Endometrium (tissue), 2 donors: ENCODE data around the gene DNM3.

Source experiments
- FAIRE-seq: peaks from 2 replicates; lab custom pipeline; 2012; peaks lifted over from hg19 to GRCh38; lab: Jason Lieb, UNC
- donor health status: control.
- donor health status: control.

DNM3 gene

DNA sequence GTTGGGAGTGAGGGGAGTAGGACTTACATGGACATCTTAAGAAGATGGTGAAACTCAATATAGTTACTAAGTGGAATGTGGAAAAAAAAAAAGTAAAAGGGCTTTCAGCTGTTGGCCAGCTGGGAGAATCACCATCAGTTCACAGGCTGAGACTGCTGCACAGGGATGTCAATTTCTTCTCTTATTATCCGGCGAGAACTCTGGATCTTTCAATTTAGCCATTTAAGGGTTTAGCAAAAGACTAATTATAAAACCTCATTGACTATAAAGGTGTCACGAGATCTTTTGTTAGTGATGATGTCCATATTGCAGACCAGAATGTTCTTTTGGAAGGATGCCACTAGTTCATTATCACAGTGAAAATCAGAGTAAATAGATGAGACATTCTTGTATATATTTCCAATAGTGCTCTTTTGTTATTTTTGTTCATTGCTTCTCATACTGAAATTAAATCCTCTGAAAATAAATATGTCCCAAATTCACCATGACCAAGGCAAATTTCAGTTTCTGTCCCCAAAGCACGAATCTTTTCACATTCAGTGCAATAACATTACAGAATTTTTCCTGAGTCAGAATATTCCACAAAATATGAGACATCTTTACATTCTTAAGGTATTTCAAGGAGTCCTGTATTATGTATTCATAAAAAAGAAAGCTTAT lies 266.1 kb downstream of the DNM3 start:
- FAIRE-seq, result no peak

DNA sequence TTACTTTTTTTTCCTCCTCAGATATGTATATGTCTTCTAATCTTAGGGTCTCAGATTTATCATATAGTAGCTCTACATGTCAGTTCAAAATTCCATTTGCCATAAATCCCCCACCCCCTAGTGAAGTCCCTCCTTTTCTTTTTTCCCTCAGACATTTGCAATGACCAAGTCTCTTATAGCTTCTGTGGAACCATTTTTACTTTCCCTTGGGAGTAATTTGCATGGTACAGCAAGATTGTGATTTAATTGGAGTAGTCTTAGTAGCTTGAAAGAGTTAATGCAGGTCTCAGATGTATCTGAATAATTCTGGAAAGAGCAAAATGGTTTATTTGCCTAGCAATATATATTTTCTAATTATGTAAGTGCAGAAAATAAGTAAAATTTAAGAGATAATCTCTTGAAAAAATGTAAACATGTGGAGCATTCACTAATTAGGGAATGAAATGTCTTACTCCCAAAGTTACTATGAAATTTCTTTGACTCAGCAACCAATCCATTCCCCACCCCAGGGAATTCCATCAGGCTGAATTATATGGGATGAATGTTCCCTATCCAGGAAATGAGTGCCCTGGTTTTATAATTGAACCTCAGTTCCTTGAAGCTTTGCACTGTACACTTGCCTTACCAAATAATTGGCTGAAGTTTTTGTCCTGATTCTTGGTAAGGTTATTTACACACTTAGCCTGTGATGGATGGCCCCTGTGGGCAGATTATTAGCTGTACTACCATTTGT lies 267.0 kb downstream of the DNM3 start:
- no peak for FAIRE-seq

DNA sequence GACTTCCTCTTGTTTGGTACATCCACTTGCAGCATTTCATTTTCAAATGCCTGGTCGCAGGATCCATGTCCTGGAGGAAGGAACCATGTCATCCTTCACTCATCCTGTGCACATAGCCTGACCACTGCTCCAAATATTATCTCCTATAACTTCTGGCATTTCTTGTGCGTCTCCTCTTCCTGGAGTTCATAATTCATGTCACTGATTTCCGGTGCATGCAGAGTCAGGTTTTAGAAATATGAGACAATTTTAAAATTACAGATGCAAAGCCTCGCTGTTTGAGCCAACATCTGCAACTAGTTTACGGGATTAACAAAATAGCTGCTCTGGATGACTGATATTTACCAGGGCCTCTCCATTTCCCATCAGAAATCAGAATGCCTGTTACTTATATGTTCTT lies 268.1 kb downstream of the DNM3 start:
- no peak for FAIRE-seq

DNA sequence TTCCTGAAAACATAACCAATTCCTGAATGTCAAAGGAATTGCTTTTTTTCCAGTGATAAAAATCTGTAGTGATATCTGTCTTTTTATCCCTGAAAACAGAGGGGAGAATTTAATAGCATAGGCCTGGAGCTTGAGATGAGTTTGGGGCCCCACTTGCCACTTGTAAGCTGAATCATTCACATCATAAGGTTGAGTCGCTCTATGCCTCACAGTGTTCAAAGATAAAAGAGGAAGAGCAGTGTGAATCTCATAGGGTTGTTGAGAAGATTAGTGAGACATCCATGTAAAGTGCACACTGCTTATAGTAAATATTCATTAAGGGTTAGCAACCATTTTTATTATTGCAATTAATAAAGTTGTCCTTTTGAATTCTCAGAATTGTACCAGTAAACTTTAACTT lies 271.3 kb downstream of the DNM3 start:
- no peak for FAIRE-seq

DNA sequence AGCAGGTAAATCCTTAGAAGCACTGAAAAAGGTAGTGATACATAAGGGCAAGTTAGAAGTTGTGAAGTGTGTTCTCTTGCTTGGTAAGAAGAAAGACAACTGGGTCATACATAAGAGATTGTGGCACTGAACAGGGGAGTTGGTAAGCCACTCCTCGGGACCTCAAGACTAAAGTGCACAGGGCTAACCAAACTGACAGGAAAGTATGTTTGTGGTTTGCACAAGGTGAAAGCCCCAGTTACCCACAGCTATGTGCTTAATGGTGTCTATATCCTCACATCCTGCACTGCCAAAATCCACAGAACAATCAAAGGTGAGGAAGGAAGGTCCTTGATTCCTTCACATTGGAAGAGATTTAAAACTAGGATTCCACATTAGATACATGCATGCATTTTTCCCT lies 276.5 kb downstream of the DNM3 start:
- FAIRE-seq, result no peak

DNA sequence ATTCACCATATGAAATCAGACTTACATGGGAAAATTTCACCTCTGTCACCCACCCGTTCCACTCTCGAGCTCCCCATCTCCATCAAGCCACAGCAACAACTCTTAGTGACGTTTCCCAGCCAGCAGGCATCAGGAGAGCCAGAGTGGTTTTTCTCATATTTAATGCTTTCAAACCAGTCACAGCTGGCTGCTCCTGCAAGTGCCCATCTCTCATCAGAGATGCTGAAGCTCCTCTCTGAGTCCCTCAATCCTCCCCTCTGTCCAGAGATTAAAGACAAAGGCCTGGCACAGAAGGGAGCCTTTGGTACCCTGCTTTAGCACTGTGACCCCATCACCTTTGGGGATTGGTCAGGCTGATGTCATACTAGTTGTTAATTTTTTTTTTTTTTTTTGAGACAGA lies 277.3 kb downstream of the DNM3 start:
- FAIRE-seq, result no peak

DNA sequence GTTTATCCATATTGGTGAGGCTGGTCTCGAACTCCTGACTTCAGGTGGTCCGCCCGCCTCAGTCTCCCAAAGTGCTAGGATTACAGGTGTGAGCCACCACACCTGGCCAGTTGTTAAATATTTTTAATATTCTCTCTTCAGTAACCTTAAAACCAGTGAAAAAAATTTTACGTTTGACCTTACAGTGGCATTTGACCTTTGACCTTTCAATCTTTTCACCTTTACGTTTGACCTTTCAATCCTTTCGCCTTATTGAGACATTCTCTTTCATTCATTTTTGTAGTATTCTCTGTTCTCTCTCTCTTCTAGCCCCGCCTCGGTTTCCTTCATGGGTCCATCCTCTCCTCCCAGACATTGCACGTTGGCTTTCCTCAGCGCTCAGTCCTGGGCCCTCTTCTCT lies 277.9 kb downstream of the DNM3 start:
- FAIRE-seq, result no peak

DNA sequence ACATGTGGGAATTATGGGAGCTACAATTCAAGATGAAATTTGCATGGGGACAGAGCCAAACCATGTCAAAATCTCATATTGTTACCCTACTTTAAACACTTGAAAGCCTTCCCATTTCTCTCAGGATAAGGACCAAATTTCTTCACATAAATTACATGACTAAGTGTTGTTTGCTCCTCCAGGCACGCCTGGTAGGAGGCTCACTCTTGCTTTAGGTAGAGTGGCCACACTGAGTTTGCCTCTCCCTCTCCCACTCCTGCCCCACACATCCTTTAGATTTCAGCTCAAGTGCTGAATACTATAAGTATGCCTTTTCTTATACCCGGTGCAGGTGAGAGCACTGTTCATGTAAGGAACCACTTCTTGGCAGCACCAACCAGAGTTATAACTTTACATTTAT lies 279.1 kb downstream of the DNM3 start:
- no peak for FAIRE-seq

DNA sequence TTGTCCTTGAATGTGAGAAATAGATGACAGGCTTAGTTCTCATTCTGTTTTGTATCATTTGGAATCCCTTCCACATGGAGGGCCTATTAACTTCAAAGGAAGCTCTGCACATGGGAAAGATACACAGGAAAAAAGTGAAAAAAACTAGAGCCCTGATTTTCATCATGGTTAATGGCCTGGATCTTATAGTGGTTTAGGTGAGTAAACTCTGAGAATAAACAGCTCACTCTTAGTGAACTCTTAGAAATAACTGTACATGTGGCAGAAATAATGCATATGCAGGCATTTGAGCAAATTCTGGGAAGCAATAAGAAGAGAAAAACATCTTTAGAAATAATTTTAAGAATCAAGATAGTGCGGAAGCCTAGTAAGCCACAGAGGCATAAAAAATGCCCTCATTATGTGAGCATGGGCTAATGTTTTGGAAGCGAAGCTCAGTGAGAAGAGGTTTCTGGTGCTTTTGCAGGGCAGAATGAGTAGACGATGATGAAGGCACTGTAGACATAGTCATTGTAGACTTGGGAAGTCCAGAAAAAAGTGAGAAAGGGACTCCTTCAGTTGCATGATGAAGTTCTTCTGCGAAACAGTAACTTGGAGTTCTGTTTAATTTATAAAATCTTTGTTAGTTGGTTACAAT lies 279.9 kb downstream of the DNM3 start:
- FAIRE-seq, result no peak

DNA sequence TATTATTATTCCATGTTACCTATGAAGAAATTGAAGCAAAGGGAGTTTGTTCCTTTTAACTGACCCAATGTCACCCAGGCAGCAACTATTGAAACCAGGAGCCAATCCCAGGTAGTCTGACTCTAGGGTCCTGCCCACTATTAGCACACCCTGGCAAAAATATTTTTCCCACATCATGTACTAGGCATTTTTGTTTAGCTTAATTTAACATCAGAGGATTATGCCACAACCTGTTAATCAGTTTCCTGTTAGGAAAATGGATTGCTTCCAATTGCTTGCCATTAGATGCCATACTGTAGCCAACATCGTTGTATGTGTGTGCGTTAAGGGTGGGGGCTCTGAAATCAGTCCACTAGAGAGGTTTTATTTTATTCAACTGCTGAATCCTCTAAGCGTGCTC lies 281.1 kb downstream of the DNM3 start:
- FAIRE-seq, result no peak

DNA sequence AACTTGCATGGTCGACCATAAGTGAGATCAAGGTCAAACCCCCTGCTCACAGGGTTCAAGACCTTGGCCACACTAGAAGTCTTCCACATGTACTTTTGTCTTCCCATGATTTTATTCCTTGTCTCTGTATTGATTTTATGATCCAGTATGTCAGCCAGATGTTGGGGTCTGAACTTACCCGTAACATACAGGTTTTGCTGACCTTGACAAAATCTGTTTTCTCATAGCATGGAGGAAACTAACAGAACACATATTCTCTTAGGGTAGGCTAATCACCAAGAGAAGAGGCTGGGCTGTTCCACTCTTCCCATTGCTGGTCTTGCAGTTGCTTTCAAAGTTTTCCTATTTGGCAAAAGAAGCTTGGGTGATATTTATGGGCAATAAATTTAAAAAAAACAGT lies 284.0 kb downstream of the DNM3 start:
- FAIRE-seq, result no peak

DNA sequence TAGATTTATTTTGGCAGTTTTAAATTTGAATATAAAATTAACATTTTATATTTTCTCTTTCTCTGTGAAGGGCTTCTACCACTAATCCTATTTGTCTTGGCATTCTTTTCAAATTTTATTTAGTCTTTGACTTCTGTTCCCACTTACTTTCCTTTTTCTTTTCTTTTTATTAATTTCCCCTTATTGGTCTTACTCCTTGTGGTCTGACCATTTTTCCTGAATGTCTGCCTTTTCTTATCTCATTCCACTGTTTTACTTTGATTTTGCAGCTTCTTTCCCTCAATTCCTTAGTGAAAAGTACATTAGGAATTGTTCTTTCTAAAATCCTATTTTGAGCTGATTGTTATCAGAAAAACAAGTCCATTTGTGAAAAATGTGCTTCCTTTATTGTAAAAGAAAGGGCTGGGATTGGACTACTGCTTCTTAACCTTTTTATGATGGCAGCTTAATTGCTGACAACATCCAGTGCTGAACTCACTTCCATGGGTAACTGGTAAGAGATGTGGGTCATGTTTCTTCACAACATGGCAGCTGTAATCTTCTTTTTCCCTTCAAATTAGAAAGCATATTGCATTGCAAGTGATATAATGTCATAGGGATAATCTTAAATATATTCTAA lies 284.6 kb downstream of the DNM3 start:
- peak; percentile 95 for FAIRE-seq

DNA sequence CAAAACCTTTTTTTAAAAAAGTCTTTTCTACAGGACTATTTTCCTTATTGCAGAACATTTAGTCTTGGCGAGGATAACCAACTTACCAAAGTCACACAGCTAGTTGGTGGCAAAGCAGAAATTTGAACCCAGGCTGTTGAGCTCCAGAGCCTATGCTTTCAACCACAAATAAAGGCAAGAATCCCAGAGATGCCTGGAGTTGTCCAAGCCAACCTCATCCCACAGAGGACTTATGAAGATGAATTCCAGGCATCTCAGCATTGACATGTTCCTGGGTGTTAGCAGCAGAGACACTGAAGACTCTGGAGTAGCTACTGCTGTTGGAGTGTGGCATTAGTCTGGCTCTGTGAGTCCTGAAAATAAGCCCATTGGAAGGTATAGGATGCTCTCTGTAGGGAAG lies 291.5 kb downstream of the DNM3 start:
- FAIRE-seq, result no peak

DNA sequence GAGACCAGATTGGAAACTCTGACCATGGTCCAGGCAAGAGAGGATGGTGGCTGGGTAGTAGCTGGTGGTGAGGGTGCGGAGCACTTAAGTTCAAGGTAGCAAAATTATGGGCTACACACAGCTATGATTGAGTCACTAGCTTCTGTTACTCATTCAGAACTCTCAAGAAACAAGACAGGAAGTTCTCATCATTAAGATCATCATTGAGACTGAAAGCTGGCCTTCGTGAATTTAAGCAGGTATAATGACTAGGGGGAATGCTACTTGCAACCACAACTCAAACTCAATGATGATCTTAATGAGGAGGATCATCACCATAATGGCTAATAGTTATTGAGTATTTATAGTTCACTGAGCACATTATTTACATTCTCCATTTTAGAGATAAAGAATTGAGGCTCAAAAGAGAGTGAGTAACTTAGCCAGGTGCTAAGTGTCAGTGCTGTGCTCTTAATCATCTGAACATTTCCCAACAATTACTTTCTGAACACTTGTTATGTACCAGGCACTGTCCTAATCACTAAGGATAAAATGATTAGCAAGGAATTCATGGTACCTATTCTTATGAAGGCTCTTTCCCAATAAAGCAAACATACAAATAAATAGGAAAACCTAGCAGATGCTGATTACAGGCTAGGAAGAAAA lies 292.9 kb downstream of the DNM3 start:
- FAIRE-seq, result no peak

DNA sequence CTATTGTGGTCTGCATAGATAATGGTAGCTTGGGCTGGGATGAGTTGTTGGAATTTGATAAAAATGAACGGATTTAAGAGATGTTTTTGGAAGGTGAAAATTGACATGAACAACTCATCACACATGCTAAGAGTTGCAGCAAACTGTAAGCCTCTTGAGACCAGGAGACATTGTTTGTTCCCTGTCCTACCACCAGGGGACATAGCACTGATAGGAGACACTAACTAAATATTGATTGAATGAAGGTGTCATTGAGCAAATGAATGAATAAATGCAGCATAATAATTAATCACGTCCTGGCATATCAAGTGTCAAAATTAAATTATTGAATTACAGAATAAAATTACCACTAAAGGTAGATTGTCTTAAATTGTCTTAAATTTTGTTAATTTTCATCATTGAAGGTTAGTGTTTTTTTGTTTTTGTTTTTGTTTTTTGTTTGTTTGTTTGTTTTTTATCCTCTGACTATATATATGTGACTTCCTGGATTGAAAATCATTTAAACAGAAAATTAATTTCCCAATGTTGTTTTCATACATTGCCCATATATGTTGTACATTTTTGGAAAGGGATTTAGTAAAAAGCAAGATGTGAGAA lies 293.9 kb downstream of the DNM3 start:
- peak; percentile 91 for FAIRE-seq

DNA sequence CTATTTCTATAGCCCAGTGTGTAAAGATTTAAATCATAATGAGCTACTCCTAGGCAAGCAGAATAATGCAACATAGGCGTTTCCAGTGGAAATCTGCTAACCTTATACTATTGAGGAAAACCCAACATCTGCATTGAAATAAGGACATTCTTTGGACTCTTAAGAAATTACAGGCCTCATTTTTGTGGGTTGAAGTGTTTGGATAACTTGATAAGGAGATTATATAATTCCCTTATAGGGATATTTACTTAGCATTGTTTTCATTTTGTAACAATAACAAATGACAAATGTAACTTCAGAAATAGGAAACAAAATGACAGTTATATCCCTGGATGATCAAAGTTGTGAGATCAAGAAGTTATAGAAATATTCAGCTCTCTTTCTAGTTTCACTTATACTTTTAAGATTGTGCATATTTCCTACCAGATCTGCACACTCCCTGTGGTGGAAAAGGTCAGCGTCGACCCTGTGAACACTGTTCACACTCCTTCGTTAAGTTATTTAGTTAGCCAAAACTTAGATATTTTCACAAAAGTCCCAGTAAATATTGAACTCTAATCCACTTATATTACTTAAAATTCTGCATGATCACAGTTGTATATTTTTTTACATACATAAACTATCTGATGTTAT lies 294.8 kb downstream of the DNM3 start:
- no peak for FAIRE-seq

DNA sequence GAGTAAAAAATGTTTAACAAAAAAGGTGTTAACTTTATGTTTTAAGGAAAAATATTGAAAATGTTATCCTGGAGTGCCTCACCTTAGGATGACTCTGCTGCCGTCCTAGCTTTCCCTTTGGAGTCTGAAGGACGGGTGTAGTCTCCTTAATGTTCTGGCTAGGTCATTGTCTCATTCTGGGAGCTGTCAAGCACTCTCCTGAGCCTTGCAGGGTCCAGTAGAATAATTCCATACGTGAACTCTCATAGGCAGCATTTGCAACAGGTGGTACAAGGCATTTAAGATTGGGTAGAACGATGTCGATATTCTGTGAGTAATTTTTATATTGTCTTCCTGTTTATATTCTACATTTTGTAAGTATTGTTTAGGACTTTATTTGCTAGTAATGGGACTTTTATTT lies 295.6 kb downstream of the DNM3 start:
- no peak for FAIRE-seq

DNA sequence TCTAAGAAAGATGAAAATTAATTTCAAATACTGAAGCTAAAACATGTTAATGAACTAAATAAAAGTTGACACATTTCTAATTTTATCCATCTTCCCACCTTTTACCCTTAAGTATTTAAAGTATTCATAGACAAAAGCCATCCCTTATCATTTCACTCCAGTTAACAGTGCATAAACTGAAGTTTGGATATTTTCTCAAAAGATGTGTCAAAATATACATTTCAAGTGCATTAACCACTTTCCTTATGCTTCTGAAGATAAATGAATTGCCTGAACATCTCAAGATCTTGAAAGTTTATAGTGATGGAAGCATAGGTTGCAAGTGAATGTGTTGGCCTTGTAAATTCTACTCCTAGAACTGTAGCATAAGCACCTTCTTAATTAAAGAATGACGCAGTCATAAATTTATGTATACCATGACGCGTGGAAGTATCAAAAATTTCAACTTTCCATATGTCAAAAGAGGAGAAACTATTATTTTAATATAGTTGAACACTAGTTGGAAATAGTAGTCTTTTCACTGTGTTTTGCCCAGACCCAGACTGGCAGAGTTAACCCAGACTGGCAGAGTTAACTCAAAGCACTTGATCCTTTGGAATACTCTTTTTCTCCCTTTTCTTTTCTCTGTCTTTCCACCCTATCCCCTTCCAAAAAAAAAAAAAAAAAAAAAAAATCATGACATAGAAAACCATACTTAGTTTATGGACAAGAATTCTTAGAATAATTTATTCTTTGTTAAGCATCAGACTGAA lies 296.6 kb downstream of the DNM3 start:
- FAIRE-seq, result peak; percentile 59

DNA sequence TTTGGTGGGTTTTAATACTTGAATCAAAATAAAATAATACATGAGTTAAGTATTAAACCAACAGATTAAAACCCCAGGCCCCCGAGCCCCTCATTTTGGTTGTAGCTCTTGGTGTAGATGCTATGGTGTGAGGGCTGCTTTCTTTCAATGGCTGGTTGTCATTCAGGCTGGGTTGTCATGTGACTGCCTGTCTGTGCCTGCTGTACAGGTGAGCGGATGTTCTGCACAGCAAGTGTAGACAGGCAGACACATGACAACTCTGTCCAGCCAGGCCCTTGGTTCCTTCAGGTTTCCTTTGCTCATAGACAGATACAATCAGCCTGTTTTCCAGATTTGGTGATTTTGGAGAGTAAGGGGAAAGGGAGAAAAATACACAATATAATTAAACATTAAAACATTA lies 297.3 kb downstream of the DNM3 start:
- no peak for FAIRE-seq

DNA sequence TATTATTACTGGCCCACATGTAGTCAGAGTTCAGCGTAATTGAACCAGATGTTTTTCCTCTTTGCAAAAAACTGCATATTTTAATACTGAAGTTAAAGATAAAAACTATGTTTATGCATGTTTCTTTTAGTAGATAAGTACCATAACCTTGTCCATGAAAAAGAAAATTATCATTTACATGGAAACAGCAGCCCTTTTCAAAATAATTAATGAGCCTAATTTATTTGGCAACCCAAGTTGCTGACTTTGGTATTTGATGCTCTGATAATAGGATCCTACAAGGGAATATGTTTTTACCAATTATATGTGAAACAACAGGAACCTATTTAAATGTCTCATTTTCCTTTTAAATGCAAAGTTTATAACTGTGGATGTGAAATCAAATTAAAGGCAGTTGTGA lies 297.9 kb downstream of the DNM3 start:
- FAIRE-seq, result peak; percentile 95

DNA sequence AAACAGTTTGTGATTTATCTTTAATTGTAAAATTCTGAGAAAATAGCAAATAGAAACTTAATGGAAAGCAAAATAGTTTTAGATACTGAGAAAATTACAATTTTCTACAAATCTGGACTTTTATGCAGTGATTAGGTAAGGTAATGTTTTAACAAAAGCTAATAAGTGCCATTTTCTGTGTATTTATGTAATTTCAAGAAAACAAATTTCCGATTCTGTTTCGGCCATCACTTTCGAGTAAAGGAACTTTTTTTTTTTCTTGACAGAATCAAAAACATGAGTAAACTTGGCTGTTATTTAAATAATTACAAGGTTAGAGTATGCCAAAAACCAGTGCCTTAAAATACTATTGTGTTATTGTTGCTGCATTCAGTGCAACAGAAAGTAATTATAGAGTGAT lies 298.8 kb downstream of the DNM3 start:
- FAIRE-seq, result no peak
